ENCODE results near the gene LCP2. TPM values are rescaled to one million over a fixed set of nuclear protein-coding genes. Genes with fewer than 3 reads are reported as not detected.

Gene LCP2
- total RNA-seq, 1 experiment from 2014 or later = not detected

DNA sequence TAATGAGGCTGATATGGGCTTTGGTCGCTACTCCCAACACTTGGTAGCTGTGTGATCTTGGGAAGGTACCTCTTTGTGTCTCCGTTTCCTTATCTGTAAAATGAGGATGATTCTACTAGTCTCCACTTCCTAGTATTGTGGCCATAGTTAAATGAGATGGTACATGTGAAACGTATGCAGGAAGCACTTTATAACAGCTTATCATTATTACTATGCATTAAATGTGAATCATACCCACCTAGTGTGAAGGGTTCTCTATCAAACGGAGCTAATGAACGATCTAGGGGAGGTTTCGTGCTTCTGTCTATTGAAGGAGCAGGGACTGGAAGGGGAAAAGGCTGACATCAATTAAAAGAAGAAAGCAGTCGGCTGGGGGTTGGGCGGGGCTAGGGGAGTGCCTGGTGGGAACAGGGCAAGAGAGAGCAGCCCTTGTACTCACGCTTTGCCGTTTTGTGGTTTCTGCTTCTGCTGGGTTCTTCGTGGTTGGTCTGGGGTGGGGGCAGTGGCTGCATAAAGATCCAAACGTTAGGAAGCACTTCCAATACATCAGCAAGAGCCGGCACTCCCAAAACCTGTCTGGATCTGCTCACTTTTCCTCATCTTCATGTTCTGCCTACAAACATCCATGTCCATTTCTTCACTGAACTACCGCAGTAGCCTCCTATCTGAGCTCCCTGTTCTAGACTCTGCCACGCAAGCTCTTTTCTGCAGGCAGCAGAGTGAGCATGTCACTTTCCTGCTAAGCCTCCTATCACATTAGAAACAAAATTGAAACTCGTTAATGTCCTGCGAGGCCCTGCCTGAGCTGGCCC lies 30.8 kb downstream of the LCP2 start:
- no peaks in the 10 kb centered on the region for H3K9me3 ChIP-seq (ENCODE audit: low read length)
- CTCF ChIA-PET = no interaction called here
- POLR2A ChIA-PET (ENCODE audit: unreplicated experiment) = no interaction called here
- ATAC-seq (no peak), DNase-seq (no peak)
- no peaks in the 10 kb centered on the region for H3K4me1 ChIP-seq (ENCODE audit: insufficient read depth, low read length)
- H3K27me3 ChIP-seq (ENCODE audit: low read length) = peaks cover 51% of the 10 kb centered on the region
- no peak overlapping the region for H2AFZ ChIP-seq (ENCODE audit: low read length)
- H3K36me3 ChIP-seq (ENCODE audit: low read depth, low read length) = no peaks in the 10 kb centered on the region
- no peak overlapping the region for H3K4me3 ChIP-seq (ENCODE audit: low read length)
- TF ChIP-seq EZH2 (IDR thresholded peaks at IDR 0.05; ENCODE audit: low read length, unreplicated experiment) (no peak), EZH2phosphoT487 (IDR thresholded peaks at IDR 0.05; ENCODE audit: borderline replicate concordance, low read length) (no peak)
- TF ChIP-seq, protein P1, sequence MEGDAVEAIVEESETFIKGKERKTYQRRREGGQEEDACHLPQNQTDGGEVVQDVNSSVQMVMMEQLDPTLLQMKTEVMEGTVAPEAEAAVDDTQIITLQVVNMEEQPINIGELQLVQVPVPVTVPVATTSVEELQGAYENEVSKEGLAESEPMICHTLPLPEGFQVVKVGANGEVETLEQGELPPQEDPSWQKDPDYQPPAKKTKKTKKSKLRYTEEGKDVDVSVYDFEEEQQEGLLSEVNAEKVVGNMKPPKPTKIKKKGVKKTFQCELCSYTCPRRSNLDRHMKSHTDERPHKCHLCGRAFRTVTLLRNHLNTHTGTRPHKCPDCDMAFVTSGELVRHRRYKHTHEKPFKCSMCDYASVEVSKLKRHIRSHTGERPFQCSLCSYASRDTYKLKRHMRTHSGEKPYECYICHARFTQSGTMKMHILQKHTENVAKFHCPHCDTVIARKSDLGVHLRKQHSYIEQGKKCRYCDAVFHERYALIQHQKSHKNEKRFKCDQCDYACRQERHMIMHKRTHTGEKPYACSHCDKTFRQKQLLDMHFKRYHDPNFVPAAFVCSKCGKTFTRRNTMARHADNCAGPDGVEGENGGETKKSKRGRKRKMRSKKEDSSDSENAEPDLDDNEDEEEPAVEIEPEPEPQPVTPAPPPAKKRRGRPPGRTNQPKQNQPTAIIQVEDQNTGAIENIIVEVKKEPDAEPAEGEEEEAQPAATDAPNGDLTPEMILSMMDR (conservative IDR thresholded peaks at IDR 0.05; ENCODE audit: low read depth, low read length) = no peak
- H3K79me2 ChIP-seq (ENCODE audit: low read length) = no peaks in the 10 kb centered on the region
- no TSS peak for BruUV-seq (replicated peaks)
- intact Hi-C loops (cut with micrococcal nuclease) = no loop called here
- no peaks in the 10 kb centered on the region for H3F3A ChIP-seq (ENCODE audit: low read length, unreplicated experiment)
- no peaks in the 10 kb centered on the region for H3K9me2 ChIP-seq (replicated peaks; ENCODE audit: low read length)
- no peaks in the 10 kb centered on the region for H4K20me1 ChIP-seq (ENCODE audit: low read length)
- no peak overlapping the region for H3K9ac ChIP-seq (ENCODE audit: low read length)
- H3K27ac ChIP-seq (ENCODE audit: low read length) = no peak overlapping the region
- no peak overlapping the region for H3K4me2 ChIP-seq (ENCODE audit: low read length)

DNA sequence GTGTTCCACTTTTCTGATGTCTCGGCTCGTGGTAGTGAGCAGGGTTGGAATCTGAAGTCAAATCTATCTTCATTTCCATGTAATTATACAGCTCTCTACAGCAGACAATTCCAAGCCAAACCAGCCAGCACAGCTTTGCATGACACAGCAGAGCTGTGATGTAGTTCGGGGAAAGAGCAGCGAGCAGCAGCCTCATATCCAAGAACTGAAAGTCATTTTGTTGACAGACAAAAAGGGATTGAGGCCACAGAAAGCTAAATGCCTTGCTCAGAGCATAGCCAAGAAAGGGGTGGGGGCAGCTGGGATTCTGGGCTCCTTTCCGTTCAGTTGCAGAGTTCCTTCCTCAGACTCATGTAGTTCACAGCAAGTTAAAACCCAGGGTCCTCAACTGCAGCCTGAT lies 32.1 kb downstream of the LCP2 start:
- H3K27ac ChIP-seq (ENCODE audit: low read length) = no peak overlapping the region
- ATAC-seq = no peak
- POLR2A ChIA-PET (ENCODE audit: unreplicated experiment) = no interaction called here
- no peaks in the 10 kb centered on the region for H3K4me1 ChIP-seq (ENCODE audit: insufficient read depth, low read length)
- DNase-seq = no peak
- no peaks in the 10 kb centered on the region for H3F3A ChIP-seq (ENCODE audit: low read length, unreplicated experiment)
- H3K9me2 ChIP-seq (replicated peaks; ENCODE audit: low read length) = no peaks in the 10 kb centered on the region
- BruUV-seq (replicated peaks) = no TSS peak
- H3K4me2 ChIP-seq (ENCODE audit: low read length) = no peak overlapping the region
- intact Hi-C loops (cut with micrococcal nuclease) = no loop called here
- TF ChIP-seq EZH2phosphoT487 (IDR thresholded peaks at IDR 0.05; ENCODE audit: borderline replicate concordance, low read length) = no peak
- TF ChIP-seq EZH2 (IDR thresholded peaks at IDR 0.05; ENCODE audit: low read length, unreplicated experiment) = no peak
- TF ChIP-seq, protein P1 (conservative IDR thresholded peaks at IDR 0.05; ENCODE audit: low read depth, low read length) = no peak
- CTCF ChIA-PET = interaction anchor here (0.8 kb wide), 1 partner anchor 68 kb away, joined by 4 read pairs; no protein-coding TSS in a partner anchor
- no peak overlapping the region for H2AFZ ChIP-seq (ENCODE audit: low read length)
- no peak overlapping the region for H3K9ac ChIP-seq (ENCODE audit: low read length)
- H3K27me3 ChIP-seq (ENCODE audit: low read length) = peaks cover 55% of the 10 kb centered on the region
- H3K4me3 ChIP-seq (ENCODE audit: low read length) = no peak overlapping the region
- H3K79me2 ChIP-seq (ENCODE audit: low read length) = no peaks in the 10 kb centered on the region
- no peaks in the 10 kb centered on the region for H4K20me1 ChIP-seq (ENCODE audit: low read length)
- H3K9me3 ChIP-seq (ENCODE audit: low read length) = no peaks in the 10 kb centered on the region
- H3K36me3 ChIP-seq (ENCODE audit: low read depth, low read length) = no peaks in the 10 kb centered on the region

DNA sequence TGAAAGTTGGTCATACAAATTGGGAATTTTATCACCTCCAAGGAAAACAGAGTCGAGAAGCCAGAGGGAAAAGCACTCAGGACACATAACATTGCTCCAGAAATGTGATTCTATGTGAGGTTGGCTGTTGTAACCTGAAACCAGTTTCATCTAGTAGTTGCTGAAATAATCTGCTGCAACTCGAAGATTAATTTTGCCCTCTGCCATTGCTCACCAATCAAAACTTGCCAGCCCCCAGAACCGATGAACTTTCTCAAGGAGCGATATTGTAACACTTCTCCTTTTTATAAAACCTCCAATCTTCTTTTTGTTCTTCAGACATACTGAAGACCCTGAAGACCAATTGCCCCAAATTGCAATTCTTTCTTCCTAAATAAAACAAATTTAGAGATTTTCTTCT lies 33.7 kb downstream of the LCP2 start:
- Histone ChIP-seq H3K4me1 (ENCODE audit: insufficient read depth, low read length) (no peaks in the 10 kb centered on the region), H3K79me2 (ENCODE audit: low read length) (no peaks in the 10 kb centered on the region), H3K9me2 (replicated peaks; ENCODE audit: low read length) (no peaks in the 10 kb centered on the region), H4K20me1 (ENCODE audit: low read length) (no peaks in the 10 kb centered on the region), H3K9ac (ENCODE audit: low read length) (no peak overlapping the region), H3K4me2 (ENCODE audit: low read length) (no peak overlapping the region), H3K27ac (ENCODE audit: low read length) (no peak overlapping the region), H3K27me3 (ENCODE audit: low read length) (peaks cover 65% of the 10 kb centered on the region), H3K4me3 (ENCODE audit: low read length) (no peak overlapping the region), H2AFZ (ENCODE audit: low read length) (no peak overlapping the region), H3F3A (ENCODE audit: low read length, unreplicated experiment) (no peaks in the 10 kb centered on the region), H3K36me3 (ENCODE audit: low read depth, low read length) (no peaks in the 10 kb centered on the region), H3K9me3 (ENCODE audit: low read length) (no peaks in the 10 kb centered on the region)
- TF ChIP-seq, protein P1 (conservative IDR thresholded peaks at IDR 0.05; ENCODE audit: low read depth, low read length) = no peak
- TF ChIP-seq EZH2 (IDR thresholded peaks at IDR 0.05; ENCODE audit: low read length, unreplicated experiment) = no peak
- no peak for TF ChIP-seq EZH2phosphoT487 (IDR thresholded peaks at IDR 0.05; ENCODE audit: borderline replicate concordance, low read length)
- no peak for ATAC-seq
- ChIA-PET CTCF (no interaction called here), POLR2A (ENCODE audit: unreplicated experiment) (no interaction called here)
- no peak for DNase-seq
- intact Hi-C loops (cut with micrococcal nuclease) = no loop called here
- BruUV-seq (replicated peaks) = no TSS peak
